Right lobe of liver (tissue), 6 donors: ENCODE data around the gene ENTPD3. TPM values are rescaled to one million over a fixed set of nuclear protein-coding genes. Genes with fewer than 3 reads are reported as not detected.

ENCODE experiments used
- ATAC-seq, 4 donors: fragments of 200-7000 bp; cut with Tn5 transposase; one replicate each; pipeline ENCODE4 v1.9.1; 2020; ENCODE audit warnings: mild to moderate bottlenecking in 4 of 4, moderate library complexity in 4 of 4
- DNase-seq, 3 donors: peaks; one replicate each; pipeline ENCODE4 v3.0.0-alpha.2; 2020
- H3K27ac ChIP-seq, 3 donors: fragments of 200-600 bp; one replicate each; pipeline ENCODE4 v1.8.0; 2022
- H3K27me3 ChIP-seq, 2 donors: fragments of 200-600 bp; one replicate each; pipeline ENCODE4 v1.8.0; 2022
- H3K36me3 ChIP-seq, 4 donors: fragments of 200-600 bp; sonication (generic) in 1 of 4; one replicate each; pipeline versions ENCODE4 v1.5.1 to v1.8.0; 2017 to 2022; ENCODE audit warnings: control low read depth in 1 of 4
- H3K4me1 ChIP-seq, 4 donors: fragments of 200-600 bp; sonication (generic) in 1 of 4; one replicate each; pipeline versions ENCODE4 v1.5.1 to v1.8.0; 2017 to 2022; ENCODE audit warnings: control low read depth in 1 of 4
- H3K4me3 ChIP-seq, 3 donors: fragments of 200-600 bp; one replicate each; pipeline ENCODE4 v1.8.0; 2022
- H3K9me3 ChIP-seq, 4 donors: fragments of 200-600 bp; sonication (generic) in 1 of 4; one replicate each; pipeline versions ENCODE4 v1.5.1 to v1.8.0; 2017 to 2022; ENCODE audit warnings: control low read depth in 1 of 4
- CTCF ChIP-seq, 4 donors: fragments of 200-600 bp in 3 of 4; fragments of 450-650 bp in 1 of 4; IDR thresholded peaks; one replicate each; pipeline versions ENCODE4 v1.5.1 to v1.8.0; 2016 to 2022; ENCODE audit warnings: antibody characterized with exemption in 4 of 4, mild to moderate bottlenecking in 2 of 4
- POLR2A ChIP-seq: fragments of 450-650 bp; IDR thresholded peaks from one replicate; pipeline ENCODE4 v1.6.1; 2017; ENCODE audit warnings: antibody characterized with exemption, mild to moderate bottlenecking
- WGBS: methylation state at CpG from one replicate; pipeline ENCODE4 v1.1.6; 2018; ENCODE audit warnings: low coverage, low lambda C conversion rate; ENCODE audit not compliant: insufficient coverage; ENCODE audit errors: missing lambda C conversion rate; 5-methylcytosine and 5-hydroxymethylcytosine counted together
- intact Hi-C, 2 donors: fragments of 100-400 bp; cut with DNase I; formaldehyde crosslinking; loops; one replicate each; pipeline versions ENCODE4 v1.11.2 to v1.14.1; 2022
- total RNA-seq, 6 experiments: library from RNA; depleted of rRNA in 2 of 6; stranded (reverse); fragments of >200 nt in 2 of 6; fragmentation: NEBNext Ultra II Directional in 3 of 6; extraction: Animal tissue kit (Norgen Biotek cat#: 25700) in 3 of 6; gene quantifications; one replicate each; pipeline versions ENCODE4 v1.1.0 to v1.2.4, GENCODE V29; 2016 to 2023
- donor health status: DM: no; HTN: yes; CAD: no.
- donor health status: DM: no; HTN: no; CAD: no.
- donor health status: DM: no; HTN: no; CAD: no.
- donor health status: DM: no; HTN: yes; CAD: no.
- donor health status: DM: no; HTN: yes; CAD: no.

The ENTPD3 gene
- total RNA-seq, 6 experiments from 2014 or later, result not detected

- no peak for TF ChIP-seq POLR2A
- no peak for TF ChIP-seq CTCF (IDR thresholded peaks at IDR 0.05)
- Histone ChIP-seq H3K9me3 (no peaks in the 10 kb centered on the region), H3K4me1 (no peaks in the 10 kb centered on the region), H3K36me3 (no peaks in the 10 kb centered on the region), H3K27me3 (no peaks in the 10 kb centered on the region), H3K27ac (no peak overlapping the region), H3K4me3 (no peak overlapping the region)
- DNase-seq, result no peak
- intact Hi-C loops, result no loop called here
- ATAC-seq, result no peak
- 78% methylated on average over 5 of the region's 5 CpGs for WGBS
Measured at GRCh38 chr3:40437889-40438288, 50.9 kb downstream of the ENTPD3 start.

GRCh38 chr3:40445062-40445461 lies 58.1 kb downstream of the ENTPD3 start:
- 100% methylated on average over 4 of the region's 9 CpGs for WGBS
- H3K27ac ChIP-seq, result no peak overlapping the region
- no peaks in the 10 kb centered on the region for H3K27me3 ChIP-seq
- ATAC-seq (no peak), DNase-seq (no peak)
- intact Hi-C loops, result no loop called here
- no peak for TF ChIP-seq CTCF (IDR thresholded peaks at IDR 0.05)
- H3K4me1 ChIP-seq, result no peaks in the 10 kb centered on the region
- no peaks in the 10 kb centered on the region for H3K9me3 ChIP-seq
- H3K36me3 ChIP-seq, result peaks cover 0 to 19% (median 0%) of the 10 kb centered on the region in 4 donors
- H3K4me3 ChIP-seq, result no peak overlapping the region

GRCh38 chr3:40445880-40446279 lies 58.9 kb downstream of the ENTPD3 start:
- intact Hi-C loops, result no loop called here
- H3K27ac ChIP-seq, result no peak overlapping the region
- ATAC-seq (no peak), DNase-seq (no peak)
- peaks cover 0 to 19% (median 0%) of the 10 kb centered on the region in 4 donors for H3K36me3 ChIP-seq
- no peak for TF ChIP-seq CTCF (IDR thresholded peaks at IDR 0.05)
- no peak for TF ChIP-seq POLR2A
- no peaks in the 10 kb centered on the region for H3K27me3 ChIP-seq
- H3K9me3 ChIP-seq, result no peaks in the 10 kb centered on the region
- 74% methylated on average over 4 of the region's 4 CpGs for whole genome bisulfite sequencing
- H3K4me1 ChIP-seq, result no peaks in the 10 kb centered on the region
- H3K4me3 ChIP-seq, result no peak overlapping the region

- Histone ChIP-seq H3K9me3 (no peaks in the 10 kb centered on the region), H3K4me1 (peaks cover 0 to 19% (median 6%) of the 10 kb centered on the region in 4 donors), H3K27me3 (no peaks in the 10 kb centered on the region), H3K36me3 (peaks cover 0 to 12% (median 0%) of the 10 kb centered on the region in 4 donors), H3K4me3 (no peak overlapping the region), H3K27ac (no peak overlapping the region)
- DNase-seq (no peak), ATAC-seq (no peak)
- intact Hi-C loops, result no loop called here
- TF ChIP-seq CTCF (IDR thresholded peaks at IDR 0.05) (no peak), POLR2A (no peak)
- WGBS, result 93% methylated on average over 2 of the region's 2 CpGs
Measured at GRCh38 chr3:40450438-40450837, 63.5 kb downstream of the ENTPD3 start.

GRCh38 chr3:40451551-40451950 lies 64.6 kb downstream of the ENTPD3 start:
- Histone ChIP-seq H3K9me3 (no peaks in the 10 kb centered on the region), H3K27ac (no peak overlapping the region), H3K36me3 (peaks cover 0 to 1% (median 0%) of the 10 kb centered on the region in 4 donors), H3K27me3 (no peaks in the 10 kb centered on the region), H3K4me1 (peaks cover 0 to 19% (median 6%) of the 10 kb centered on the region in 4 donors), H3K4me3 (no peak overlapping the region)
- TF ChIP-seq POLR2A, result no peak
- TF ChIP-seq CTCF (IDR thresholded peaks at IDR 0.05), result no peak
- intact Hi-C loops, result no loop called here
- ATAC-seq (no peak), DNase-seq (no peak)
